GM18508 (cell line): ENCODE measurements around the gene FZD10.

ENCODE experiments used
- ATAC-seq: cut with Tn5 transposase; IDR thresholded peaks from one replicate; pipeline ENCODE4 v1.9.1; 2021; ENCODE audit warnings: moderate number of reproducible peaks; ENCODE audit not compliant: insufficient read depth, unreplicated experiment

The FZD10 gene

GRCh38 chr12:130131025-130131424, 31.2 kb upstream of the FZD10 start:
- no peak for ATAC-seq

- no peak for ATAC-seq
These were observed 30.5 kb upstream of the FZD10 start for GRCh38 chr12:130131801-130132200.

- no peak for ATAC-seq
These were observed 29.3 kb upstream of the FZD10 start for GRCh38 chr12:130132831-130133511.

- ATAC-seq: no peak
These were observed 28.3 kb upstream of the FZD10 start for GRCh38 chr12:130133851-130134562.

GRCh38 chr12:130134563-130134915, 27.7 kb upstream of the FZD10 start:
- no peak for ATAC-seq

- ATAC-seq: no peak
These were observed 25.7 kb upstream of the FZD10 start for GRCh38 chr12:130136509-130137039.

- ATAC-seq: no peak
These were observed 24.9 kb upstream of the FZD10 start for GRCh38 chr12:130137040-130138018.

- no peak for ATAC-seq
These were observed 23.8 kb upstream of the FZD10 start for GRCh38 chr12:130138478-130138877.

GRCh38 chr12:130139567-130140421, 22.5 kb upstream of the FZD10 start:
- no peak for ATAC-seq

- no peak for ATAC-seq
These were observed 21.2 kb upstream of the FZD10 start for GRCh38 chr12:130141105-130141504.

- ATAC-seq: no peak
These were observed 20.2 kb upstream of the FZD10 start for GRCh38 chr12:130141901-130142683.

- no peak for ATAC-seq
These were observed 19.5 kb upstream of the FZD10 start for GRCh38 chr12:130142736-130143135.

GRCh38 chr12:130143136-130143535, 19.1 kb upstream of the FZD10 start:
- ATAC-seq: no peak

- no peak for ATAC-seq
These were observed 18.0 kb upstream of the FZD10 start for GRCh38 chr12:130144256-130144655.

GRCh38 chr12:130145731-130146130, 16.5 kb upstream of the FZD10 start:
- ATAC-seq: no peak

GRCh38 chr12:130146176-130146931, 15.9 kb upstream of the FZD10 start:
- no peak for ATAC-seq

- no peak for ATAC-seq
These were observed 14.2 kb upstream of the FZD10 start for GRCh38 chr12:130147875-130148596.

- ATAC-seq: no peak
These were observed 10.4 kb upstream of the FZD10 start for GRCh38 chr12:130151846-130152245.
